Activated CD4-positive, alpha-beta T cell treated with anti-CD3 and anti-CD28 coated beads for 36 hours (primary cell): ENCODE results near the gene ISYNA1. TPM values are rescaled to one million over a fixed set of nuclear protein-coding genes. Genes with fewer than 3 reads are reported as not detected.

Experiments used
- ATAC-seq: fragments of 200-7000 bp; cut with Tn5 transposase; one replicate; pipeline ENCODE4 v1.10.0; 2021; ENCODE audit warnings: mild to moderate bottlenecking, moderate library complexity
- CTCF ChIA-PET: fragments of 350-600 bp; sonication (Branson Sonifier 250); formaldehyde crosslinking; loops from one replicate; lab custom pipeline; 2021; ENCODE audit warnings: antibody characterized with exemption; lab: Charles Lee
- POLR2A ChIA-PET: fragments of 350-600 bp; sonication (Branson Sonifier 250); formaldehyde crosslinking; loops from one replicate; lab custom pipeline; 2021; ENCODE audit warnings: antibody characterized with exemption, inconsistent platforms; lab: Charles Lee
- DNase-seq: peaks from one replicate; pipeline ENCODE4 v3.0.0-alpha.2; 2020
- H3K27ac Mint-ChIP-seq: one replicate; pipeline ENCODE4 v1.8.0; 2021; ENCODE audit warnings: mixed read lengths
- H3K27me3 Mint-ChIP-seq: one replicate; pipeline ENCODE4 v1.8.0; 2021; ENCODE audit warnings: mixed read lengths
- H3K36me3 Mint-ChIP-seq: one replicate; pipeline ENCODE4 v1.8.0; 2021; ENCODE audit warnings: low read depth, mixed read lengths
- H3K4me1 Mint-ChIP-seq: one replicate; pipeline ENCODE4 v1.8.0; 2021; ENCODE audit warnings: mixed read lengths
- H3K4me3 Mint-ChIP-seq: one replicate; pipeline ENCODE4 v1.8.0; 2021; ENCODE audit warnings: mild to moderate bottlenecking, moderate library complexity, mixed read lengths
- H3K9me3 Mint-ChIP-seq: one replicate; pipeline ENCODE4 v1.8.0; 2021; ENCODE audit warnings: low read depth, mixed read lengths
- intact Hi-C, 2 experiments: fragments of 100-400 bp; cut with DNase I in 1 of 2; cut with micrococcal nuclease in 1 of 2; formaldehyde crosslinking; loops; one replicate each; pipeline versions ENCODE4 v1.14.2 to v1.15.1; 2022 to 2024; cut with DNase I, micrococcal nuclease
- total RNA-seq, 2 experiments: library from RNA; stranded (reverse); gene quantifications; one replicate each; pipeline ENCODE4 v1.2.3, GENCODE V29; 2021

ISYNA1 gene
- total RNA-seq, 2 experiments from 2014 or later = 18.8 to 23.3 TPM

DNA sequence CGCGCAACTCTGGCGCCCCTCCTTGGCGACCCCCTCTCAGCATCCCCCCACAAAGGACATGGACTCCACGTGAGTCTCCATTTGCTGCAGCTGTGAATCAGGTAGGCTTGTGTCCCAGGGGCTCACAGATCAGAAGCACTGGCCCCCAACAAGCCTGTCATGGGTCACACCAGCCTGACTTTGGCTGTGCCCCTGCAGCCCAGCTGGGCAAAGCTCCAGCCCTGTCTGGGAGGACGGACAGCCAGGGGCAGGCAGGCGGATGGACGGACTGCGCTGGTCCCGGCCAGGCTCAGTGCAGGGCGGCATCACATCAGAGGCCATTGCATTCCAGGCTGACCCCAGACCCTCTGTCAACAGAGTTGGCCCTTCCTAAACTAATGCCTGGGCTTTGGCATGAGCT, 28.4 kb upstream of the ISYNA1 start:
- ATAC-seq = no peak
- CTCF ChIA-PET = interaction anchor here (0.9 to 1.0 kb wide), 2 partner anchors 13 to 23 kb away, joined by 4 to 5 read pairs; no protein-coding TSS in a partner anchor
- intact Hi-C loops = loop anchor here (5.0 to 10.0 kb wide), 4 partner anchors 106 to 371 kb away; partner anchors contain the start of gene UBA52 (in 1 of the 2)
- Mint-ChIP-seq H3K4me3 (no peak overlapping the region), H3K36me3 (peaks cover 12% of the 10 kb centered on the region), H3K9me3 (no peaks in the 10 kb centered on the region), H3K27ac (no peak overlapping the region), H3K27me3 (no peaks in the 10 kb centered on the region), H3K4me1 (peaks cover 12% of the 10 kb centered on the region)
- DNase-seq = no peak
- POLR2A ChIA-PET = no interaction called here

DNA sequence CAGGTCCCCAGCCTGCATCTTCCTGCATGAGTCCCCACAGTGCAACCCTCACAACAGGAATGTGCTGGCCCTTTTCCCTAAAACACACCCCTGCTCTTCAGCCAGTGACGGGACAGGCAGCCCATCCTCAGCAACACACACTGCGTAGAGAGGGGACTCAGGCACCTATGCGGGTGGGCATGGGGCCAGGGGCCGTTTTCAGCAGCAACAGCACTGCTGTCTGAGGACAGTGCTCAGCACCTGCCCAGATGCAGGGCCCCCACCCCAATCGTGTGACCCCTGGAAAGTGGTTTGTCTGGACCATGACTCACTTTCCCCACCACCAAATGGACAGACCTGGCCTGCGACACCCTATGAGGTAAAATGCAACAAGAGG, 28.0 kb upstream of the ISYNA1 start:
- ATAC-seq = no peak

DNA sequence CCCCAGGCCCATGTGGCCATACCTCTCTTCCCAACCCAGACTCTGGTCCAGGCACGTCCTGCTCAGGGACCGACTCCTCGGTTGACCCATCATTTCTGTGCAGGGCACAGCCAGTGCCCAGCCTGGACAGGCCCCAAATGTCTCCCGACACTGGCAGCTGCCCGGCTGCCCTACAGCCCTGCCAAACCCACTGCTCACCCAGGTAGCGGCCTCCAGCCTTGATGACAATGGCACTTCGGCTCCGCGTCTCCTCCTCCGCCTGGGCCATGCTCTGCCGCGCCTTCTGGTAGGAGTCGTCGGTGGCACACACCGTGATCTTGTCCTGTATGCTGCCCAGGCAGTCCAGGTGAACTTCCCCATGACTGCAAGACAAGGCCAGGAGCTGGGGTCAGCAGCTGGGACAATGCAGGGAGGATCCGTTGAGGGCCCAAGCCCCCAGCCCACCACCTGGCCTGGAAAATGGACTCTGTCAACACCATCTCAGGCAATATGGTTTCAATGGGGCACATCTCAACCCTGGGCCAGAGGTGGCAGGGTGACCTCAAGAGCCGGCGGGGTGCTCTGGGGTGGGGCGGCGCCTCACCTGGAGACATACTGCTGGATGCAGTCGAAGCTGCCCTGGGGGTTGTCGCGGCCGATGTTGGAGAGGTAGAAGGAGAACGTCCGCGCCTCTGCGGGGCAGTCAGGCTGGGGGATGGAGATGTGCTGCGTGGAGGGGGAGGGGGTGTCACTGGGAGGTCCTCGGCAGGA, 27.5 kb upstream of the ISYNA1 start:
- Mint-ChIP-seq H3K4me1 (peaks cover 12% of the 10 kb centered on the region), H3K9me3 (no peaks in the 10 kb centered on the region), H3K36me3 (peaks cover 17% of the 10 kb centered on the region), H3K27me3 (no peaks in the 10 kb centered on the region), H3K27ac (no peak overlapping the region), H3K4me3 (no peak overlapping the region)
- DNase-seq (no peak), ATAC-seq (no peak)
- ChIA-PET CTCF (interaction anchor here (0.6 to 1.2 kb wide), 6 partner anchors 9 to 479 kb away, joined by 3 to 5 read pairs (median 4); no protein-coding TSS in a partner anchor), POLR2A (interaction anchor here (0.6 kb wide), 1 partner anchor 109 kb away, joined by 3 read pairs; no protein-coding TSS in a partner anchor)
- intact Hi-C loops = loop anchor here (5.0 to 10.0 kb wide), 4 partner anchors 107 to 372 kb away; partner anchors contain the start of gene UBA52 (in 1 of the 2)

More for the DNA sequence above, 28.0 kb upstream of the ISYNA1 start:
- no peak for DNase-seq
- intact Hi-C loops = loop anchor here (5.0 to 10.0 kb wide), 4 partner anchors 106 to 371 kb away; partner anchors contain the start of gene UBA52 (in 1 of the 2)
- H3K36me3 Mint-ChIP-seq = peaks cover 13% of the 10 kb centered on the region
- H3K4me3 Mint-ChIP-seq = no peak overlapping the region
- ChIA-PET POLR2A (interaction anchor here (0.6 kb wide), 1 partner anchor 109 kb away, joined by 3 read pairs; no protein-coding TSS in a partner anchor), CTCF (interaction anchor here (0.9 to 1.0 kb wide), 2 partner anchors 12 to 23 kb away, joined by 4 to 5 read pairs; no protein-coding TSS in a partner anchor)
- no peaks in the 10 kb centered on the region for H3K9me3 Mint-ChIP-seq
- peaks cover 12% of the 10 kb centered on the region for H3K4me1 Mint-ChIP-seq
- H3K27ac Mint-ChIP-seq = no peak overlapping the region
- no peaks in the 10 kb centered on the region for H3K27me3 Mint-ChIP-seq

GRCh38 chr19:18464646-18465045, 26.7 kb upstream of the ISYNA1 start:
- no peaks in the 10 kb centered on the region for H3K27me3 Mint-ChIP-seq
- H3K36me3 Mint-ChIP-seq = peaks cover 19% of the 10 kb centered on the region
- ATAC-seq (no peak), DNase-seq (no peak)
- intact Hi-C loops = loop anchor here (5.0 to 10.0 kb wide), 4 partner anchors 108 to 373 kb away; partner anchors contain the start of gene UBA52 (in 1 of the 2)
- ChIA-PET CTCF (interaction anchor here (0.6 to 1.4 kb wide), 5 partner anchors 13 to 480 kb away, joined by 3 to 5 read pairs (median 3); no protein-coding TSS in a partner anchor), POLR2A (no interaction called here)
- no peaks in the 10 kb centered on the region for H3K9me3 Mint-ChIP-seq
- peak overlapping the region; percentile 80 for H3K27ac Mint-ChIP-seq
- no peak overlapping the region for H3K4me3 Mint-ChIP-seq
- H3K4me1 Mint-ChIP-seq = peaks cover 11% of the 10 kb centered on the region

DNA sequence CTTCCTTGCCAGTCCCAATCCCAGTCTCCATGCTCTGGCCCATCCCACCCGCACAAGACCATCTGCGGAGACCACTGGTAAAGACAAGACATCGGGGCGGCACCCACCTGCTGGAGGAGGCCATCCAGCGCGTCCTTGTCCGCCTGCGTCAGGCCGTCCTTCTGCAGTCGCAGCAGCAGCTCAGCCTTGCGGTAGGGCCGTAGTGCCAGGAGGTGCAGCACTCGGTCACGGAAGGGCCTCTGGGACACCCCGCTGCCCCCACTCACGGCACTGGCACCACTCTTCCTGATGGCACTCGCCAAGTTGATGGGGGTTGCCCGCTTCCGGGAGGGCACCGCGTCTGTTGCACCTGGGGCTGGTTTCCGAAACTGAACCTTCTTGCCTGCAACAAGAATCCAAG, 23.5 kb upstream of the ISYNA1 start:
- CTCF ChIA-PET = interaction anchor here (0.6 to 2.2 kb wide), 9 partner anchors 10 to 465 kb away, joined by 3 to 18 read pairs (median 4); no protein-coding TSS in a partner anchor
- peaks cover 22% of the 10 kb centered on the region for H3K36me3 Mint-ChIP-seq
- POLR2A ChIA-PET = no interaction called here
- no peaks in the 10 kb centered on the region for H3K9me3 Mint-ChIP-seq
- DNase-seq = no peak
- no peak overlapping the region for H3K4me3 Mint-ChIP-seq
- H3K27ac Mint-ChIP-seq = no peak overlapping the region
- intact Hi-C loops = loop anchor here in 1 of 2 experiments (10.0 kb wide), 1 partner anchor 213 kb away; no protein-coding TSS in a partner anchor
- H3K4me1 Mint-ChIP-seq = peaks cover 2% of the 10 kb centered on the region
- ATAC-seq = no peak
- no peaks in the 10 kb centered on the region for H3K27me3 Mint-ChIP-seq

DNA sequence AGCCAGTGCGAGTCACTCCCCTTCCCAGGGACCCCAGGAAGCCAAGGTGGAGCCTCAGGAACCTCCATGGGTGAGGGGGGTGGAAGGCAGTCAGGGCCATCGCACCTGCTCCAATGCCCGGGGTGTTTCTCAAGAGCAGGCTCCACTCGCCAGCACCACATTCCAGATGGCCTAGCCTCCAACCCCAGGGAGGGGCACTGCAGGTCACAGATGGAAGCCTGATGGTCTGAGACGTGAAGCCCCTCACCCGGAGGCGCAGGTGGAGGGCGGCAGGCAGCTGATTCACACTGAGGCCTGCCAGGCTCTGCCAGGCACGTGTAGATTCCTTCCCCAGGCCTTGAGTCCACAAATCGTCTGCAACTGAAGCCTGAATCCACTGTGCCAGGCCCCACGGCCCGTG, 23.0 kb upstream of the ISYNA1 start:
- ChIA-PET CTCF (interaction anchor here (0.6 to 2.2 kb wide), 2 partner anchors 13 to 390 kb away, joined by 3 to 8 read pairs; no protein-coding TSS in a partner anchor), POLR2A (no interaction called here)
- no peak for ATAC-seq

DNA sequence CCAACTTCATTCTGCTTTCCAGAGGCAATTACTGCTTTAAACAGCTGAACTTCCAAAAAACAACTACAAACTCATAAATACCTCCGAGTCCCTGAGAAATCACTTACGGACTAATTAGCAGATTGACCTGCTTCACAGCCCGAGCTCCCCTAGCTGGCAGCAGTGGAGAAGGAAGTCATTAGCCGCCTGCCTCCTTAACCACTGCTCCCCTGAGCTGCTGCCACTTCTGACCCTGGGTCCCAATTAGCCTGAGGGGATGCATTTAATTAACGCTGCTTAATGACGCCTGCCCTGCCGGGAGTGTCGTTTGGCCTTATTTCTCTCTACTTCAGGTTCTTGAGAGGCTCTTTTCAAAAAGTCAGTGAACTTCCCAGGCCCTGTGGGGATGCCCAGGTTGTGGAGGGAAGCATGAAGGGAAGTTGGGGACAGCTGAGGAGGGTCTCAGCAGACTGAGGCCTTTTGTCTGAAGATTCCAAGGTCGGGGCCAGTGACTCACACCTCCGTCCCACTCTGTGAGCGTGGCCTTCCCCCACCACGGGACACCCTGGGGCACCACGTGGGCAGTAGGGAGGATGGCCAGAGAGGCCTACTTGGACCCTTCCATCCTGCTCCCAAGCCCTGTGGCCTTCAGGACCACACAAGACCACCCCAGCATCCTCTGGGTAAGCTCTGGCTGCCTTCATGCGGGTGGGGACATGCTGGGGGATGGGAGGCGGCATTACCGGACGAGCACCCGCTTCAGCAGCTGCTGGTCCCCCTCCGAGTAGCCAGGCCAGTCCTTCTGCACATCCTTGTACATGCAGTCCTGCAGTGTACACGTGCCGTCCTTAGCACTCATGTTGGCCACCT, 19.8 kb upstream of the ISYNA1 start:
- POLR2A ChIA-PET = no interaction called here
- CTCF ChIA-PET = interaction anchor here (0.6 to 1.2 kb wide), 4 partner anchors 11 to 87 kb away, joined by 3 to 4 read pairs (median 4); no protein-coding TSS in a partner anchor
- ATAC-seq = no peak
- DNase-seq = no peak
- intact Hi-C loops = no loop called here
- no peaks in the 10 kb centered on the region for H3K4me1 Mint-ChIP-seq
- no peaks in the 10 kb centered on the region for H3K9me3 Mint-ChIP-seq
- H3K4me3 Mint-ChIP-seq = no peak overlapping the region
- H3K27ac Mint-ChIP-seq = no peak overlapping the region
- peaks cover 23% of the 10 kb centered on the region for H3K36me3 Mint-ChIP-seq
- H3K27me3 Mint-ChIP-seq = no peaks in the 10 kb centered on the region

More for the DNA sequence above, 23.0 kb upstream of the ISYNA1 start:
- Mint-ChIP-seq H3K27me3 (no peaks in the 10 kb centered on the region), H3K27ac (no peak overlapping the region), H3K36me3 (peaks cover 25% of the 10 kb centered on the region), H3K9me3 (no peaks in the 10 kb centered on the region), H3K4me1 (peaks cover 2% of the 10 kb centered on the region), H3K4me3 (no peak overlapping the region)
- DNase-seq = no peak
- intact Hi-C loops = loop anchor here in 1 of 2 experiments (10.0 kb wide), 1 partner anchor 214 kb away; no protein-coding TSS in a partner anchor

DNA sequence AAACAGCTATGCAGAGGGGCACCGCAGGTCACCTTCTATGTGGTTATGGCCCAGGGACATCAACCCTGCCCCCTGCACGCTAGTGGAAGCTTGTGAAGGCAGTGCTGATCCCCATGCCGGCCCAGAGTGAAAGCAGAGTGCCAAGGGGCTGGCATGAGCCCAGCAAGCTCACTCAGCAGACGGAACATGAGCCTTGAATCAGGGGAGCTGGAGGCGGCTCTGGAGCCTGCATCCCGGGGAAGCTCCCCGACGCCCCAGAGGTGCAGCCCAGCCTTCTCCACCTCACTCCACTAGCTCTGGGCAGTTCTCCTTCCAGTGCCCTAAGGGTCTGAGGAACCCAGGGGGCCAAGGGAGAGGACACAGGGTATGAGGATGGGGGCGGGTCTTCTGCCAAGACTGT, 19.0 kb upstream of the ISYNA1 start:
- no peak for ATAC-seq

GRCh38 chr19:18456279-18456678, 18.3 kb upstream of the ISYNA1 start:
- ATAC-seq = no peak
- Mint-ChIP-seq H3K27ac (no peak overlapping the region), H3K4me1 (no peaks in the 10 kb centered on the region), H3K27me3 (no peaks in the 10 kb centered on the region), H3K4me3 (no peak overlapping the region), H3K9me3 (no peaks in the 10 kb centered on the region), H3K36me3 (peaks cover 15% of the 10 kb centered on the region)
- ChIA-PET CTCF (interaction anchor here (1.2 kb wide), 1 partner anchor 12 kb away, joined by 3 read pairs; no protein-coding TSS in a partner anchor), POLR2A (interaction anchor here (0.7 kb wide), 1 partner anchor 834 kb away, joined by 4 read pairs; no protein-coding TSS in a partner anchor)
- no peak for DNase-seq
- intact Hi-C loops = no loop called here

More for the DNA sequence above, 19.0 kb upstream of the ISYNA1 start:
- no peaks in the 10 kb centered on the region for H3K27me3 Mint-ChIP-seq
- H3K4me1 Mint-ChIP-seq = no peaks in the 10 kb centered on the region
- peaks cover 22% of the 10 kb centered on the region for H3K36me3 Mint-ChIP-seq
- intact Hi-C loops = no loop called here
- H3K9me3 Mint-ChIP-seq = no peaks in the 10 kb centered on the region
- POLR2A ChIA-PET = interaction anchor here (0.7 kb wide), 1 partner anchor 835 kb away, joined by 4 read pairs; no protein-coding TSS in a partner anchor
- no peak overlapping the region for H3K27ac Mint-ChIP-seq
- DNase-seq = no peak
- CTCF ChIA-PET = interaction anchor here (0.5 to 1.2 kb wide), 3 partner anchors 11 to 219 kb away, joined by 3 to 4 read pairs (median 4); no protein-coding TSS in a partner anchor
- H3K4me3 Mint-ChIP-seq = no peak overlapping the region

- DNase-seq (no peak), ATAC-seq (no peak)
- ChIA-PET POLR2A (no interaction called here), CTCF (interaction anchor here (0.5 to 1.8 kb wide), 5 partner anchors 13 to 650 kb away, joined by 3 to 5 read pairs (median 3); no protein-coding TSS in a partner anchor)
- Mint-ChIP-seq H3K4me1 (no peaks in the 10 kb centered on the region), H3K27me3 (no peaks in the 10 kb centered on the region), H3K36me3 (peaks cover 15% of the 10 kb centered on the region), H3K9me3 (no peaks in the 10 kb centered on the region), H3K4me3 (no peak overlapping the region), H3K27ac (peak overlapping the region; percentile 3)
- intact Hi-C loops = loop anchor here in 1 of 2 experiments (5.0 kb wide), 1 partner anchor 134 kb away; the partner anchor contains the start of gene REX1BD
These were observed 15.5 kb upstream of the ISYNA1 start for GRCh38 chr19:18453269-18454024.
